Activated naive CD8-positive, alpha-beta T cell treated with anti-CD3 and anti-CD28 coated beads for 36 hours (primary cell): ENCODE results near the gene DPP6. TPM values are rescaled to one million over a fixed set of nuclear protein-coding genes. Genes with fewer than 3 reads are reported as not detected.

Experiments used
- DNase-seq: peaks from one replicate; pipeline ENCODE4 v3.0.0; 2021
- H3K27ac Mint-ChIP-seq: one replicate; pipeline ENCODE4 v1.8.0; 2022; ENCODE audit warnings: mild to moderate bottlenecking, moderate library complexity, mixed read lengths
- H3K27me3 Mint-ChIP-seq: one replicate; pipeline ENCODE4 v1.8.0; 2022; ENCODE audit warnings: mild to moderate bottlenecking, mixed read lengths
- H3K36me3 Mint-ChIP-seq: one replicate; pipeline ENCODE4 v1.8.0; 2021; ENCODE audit warnings: mild to moderate bottlenecking, mixed read lengths
- H3K4me1 Mint-ChIP-seq: one replicate; pipeline ENCODE4 v1.8.0; 2021; ENCODE audit warnings: mixed read lengths
- H3K4me3 Mint-ChIP-seq: one replicate; pipeline ENCODE4 v1.8.0; 2022; ENCODE audit warnings: mild to moderate bottlenecking, moderate library complexity, mixed read lengths
- H3K9me3 Mint-ChIP-seq: one replicate; pipeline ENCODE4 v1.8.0; 2022; ENCODE audit warnings: mixed read lengths
- total RNA-seq, 2 experiments: library from RNA; stranded (reverse); gene quantifications; one replicate each; pipeline ENCODE4 v1.2.3, GENCODE V29; 2021

DPP6 gene
- total RNA-seq, 2 experiments from 2014 or later = not detected

- Mint-ChIP-seq H3K4me3 (no peak overlapping the region), H3K27ac (no peak overlapping the region), H3K27me3 (no peaks in the 10 kb centered on the region), H3K4me1 (no peaks in the 10 kb centered on the region), H3K36me3 (no peaks in the 10 kb centered on the region), H3K9me3 (peaks cover 3% of the 10 kb centered on the region)
- DNase-seq = no peak
Observed at GRCh38 chr7:154347700-154348266, 295.6 kb downstream of the DPP6 start.

GRCh38 chr7:154350892-154351291 lies 298.7 kb downstream of the DPP6 start:
- Mint-ChIP-seq H3K27ac (no peak overlapping the region), H3K9me3 (peaks cover 6% of the 10 kb centered on the region), H3K36me3 (no peaks in the 10 kb centered on the region), H3K4me3 (no peak overlapping the region), H3K4me1 (no peaks in the 10 kb centered on the region), H3K27me3 (no peaks in the 10 kb centered on the region)
- no peak for DNase-seq

DNA sequence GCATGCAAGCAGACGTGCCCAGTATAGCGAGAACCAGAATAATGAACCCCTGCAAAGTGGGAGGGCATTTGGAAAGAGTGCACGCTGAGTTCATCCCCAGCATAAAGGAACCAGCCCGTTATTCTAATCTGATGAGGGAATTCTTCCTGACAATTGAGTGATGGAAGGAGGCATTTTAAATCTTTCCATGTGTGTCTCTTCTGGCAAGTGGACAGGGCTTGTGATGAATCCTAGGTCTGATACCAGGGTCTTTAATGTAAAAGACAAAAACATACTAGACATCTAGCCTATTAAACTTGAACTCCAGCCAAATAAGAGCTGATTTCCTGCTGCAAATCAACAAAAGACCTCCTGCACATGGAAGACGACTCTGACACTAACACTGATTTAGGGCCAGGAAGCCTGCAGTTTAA lies 301.2 kb downstream of the DPP6 start:
- Mint-ChIP-seq H3K4me1 (no peaks in the 10 kb centered on the region), H3K9me3 (peaks cover 6% of the 10 kb centered on the region), H3K36me3 (no peaks in the 10 kb centered on the region), H3K27ac (no peak overlapping the region), H3K27me3 (no peaks in the 10 kb centered on the region), H3K4me3 (no peak overlapping the region)
- DNase-seq = no peak

DNA sequence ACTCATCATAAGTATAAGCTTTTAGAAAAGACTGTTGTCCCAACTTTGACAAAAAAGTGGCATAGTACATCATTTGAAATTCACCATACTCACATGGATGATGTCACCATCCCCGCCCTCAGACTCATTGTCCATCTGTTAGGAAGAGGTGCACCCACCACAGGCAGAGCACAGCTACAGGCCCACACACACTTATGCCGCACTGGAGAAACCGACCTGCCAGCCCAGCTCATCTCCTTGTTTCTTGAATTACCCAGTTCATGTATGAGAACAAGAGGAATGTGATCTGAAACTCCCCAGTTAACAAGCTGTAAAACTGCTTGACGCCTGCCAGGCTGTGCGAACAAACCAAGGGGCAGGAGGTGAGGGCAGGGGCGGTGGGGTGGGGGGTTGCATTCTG lies 312.0 kb downstream of the DPP6 start:
- no peaks in the 10 kb centered on the region for H3K4me1 Mint-ChIP-seq
- DNase-seq = no peak
- no peak overlapping the region for H3K4me3 Mint-ChIP-seq
- no peak overlapping the region for H3K27ac Mint-ChIP-seq
- H3K36me3 Mint-ChIP-seq = no peaks in the 10 kb centered on the region
- H3K27me3 Mint-ChIP-seq = no peaks in the 10 kb centered on the region
- H3K9me3 Mint-ChIP-seq = peaks cover 2% of the 10 kb centered on the region

GRCh38 chr7:154371424-154371823 lies 319.2 kb downstream of the DPP6 start:
- no peak overlapping the region for H3K4me3 Mint-ChIP-seq
- no peak for DNase-seq
- no peaks in the 10 kb centered on the region for H3K9me3 Mint-ChIP-seq
- no peaks in the 10 kb centered on the region for H3K4me1 Mint-ChIP-seq
- H3K27me3 Mint-ChIP-seq = no peaks in the 10 kb centered on the region
- H3K27ac Mint-ChIP-seq = no peak overlapping the region
- H3K36me3 Mint-ChIP-seq = no peaks in the 10 kb centered on the region

DNA sequence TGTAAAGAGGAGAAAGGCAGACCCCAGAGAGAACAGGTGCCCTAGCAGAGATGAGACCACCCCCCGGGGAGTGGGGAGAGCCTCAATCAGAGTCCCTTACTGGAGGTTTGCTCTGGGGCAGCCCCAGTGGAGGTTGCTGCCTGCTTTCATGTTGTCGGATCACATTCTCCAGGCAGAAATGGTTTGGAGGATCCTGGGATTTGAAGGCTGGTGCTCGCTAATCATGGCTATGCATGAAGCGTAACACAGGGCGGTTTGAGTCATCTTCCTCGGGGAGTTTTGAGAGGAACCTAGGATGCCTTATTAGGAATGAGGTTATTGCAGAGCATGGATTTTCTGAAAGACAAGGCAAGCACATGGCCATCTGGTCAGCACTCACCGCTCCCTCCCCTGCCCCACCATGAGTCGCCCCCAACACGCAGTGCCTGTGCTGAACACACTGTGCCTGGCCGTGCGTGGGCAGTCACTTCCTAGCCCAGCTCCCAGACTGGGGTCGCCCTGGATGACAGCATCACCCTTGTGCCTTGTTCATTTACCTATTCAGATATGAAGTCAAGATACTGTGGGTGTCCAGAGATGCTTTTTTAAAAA lies 319.9 kb downstream of the DPP6 start:
- Mint-ChIP-seq H3K4me3 (no peak overlapping the region), H3K9me3 (no peaks in the 10 kb centered on the region), H3K27ac (no peak overlapping the region), H3K36me3 (no peaks in the 10 kb centered on the region), H3K27me3 (no peaks in the 10 kb centered on the region), H3K4me1 (no peaks in the 10 kb centered on the region)
- no peak for DNase-seq

- Mint-ChIP-seq H3K36me3 (no peaks in the 10 kb centered on the region), H3K27ac (no peak overlapping the region), H3K9me3 (no peaks in the 10 kb centered on the region), H3K4me3 (no peak overlapping the region), H3K4me1 (no peaks in the 10 kb centered on the region), H3K27me3 (no peaks in the 10 kb centered on the region)
- DNase-seq = no peak
Observed at GRCh38 chr7:154373956-154374355, 321.8 kb downstream of the DPP6 start.

DNA sequence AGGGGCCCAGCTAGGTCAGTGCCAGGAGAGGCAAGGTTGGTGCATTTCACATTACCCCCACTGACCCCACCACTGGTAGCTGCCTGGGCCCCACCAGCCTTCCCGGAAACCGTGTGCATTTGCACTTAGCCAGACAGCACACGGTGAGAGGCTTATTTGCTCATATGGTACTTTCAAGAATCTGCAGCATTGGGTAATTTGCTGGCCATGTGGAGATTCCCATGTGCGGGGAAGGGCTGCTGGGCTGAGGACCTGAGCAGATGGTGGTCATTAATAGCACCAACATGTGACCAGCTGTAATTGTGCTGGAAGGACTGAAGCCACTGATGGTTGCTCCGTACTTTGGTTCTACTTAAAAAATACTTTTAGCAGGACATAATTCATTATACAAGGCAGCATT lies 323.8 kb downstream of the DPP6 start:
- DNase-seq = no peak
- H3K36me3 Mint-ChIP-seq = no peaks in the 10 kb centered on the region
- H3K4me1 Mint-ChIP-seq = no peaks in the 10 kb centered on the region
- no peaks in the 10 kb centered on the region for H3K27me3 Mint-ChIP-seq
- H3K27ac Mint-ChIP-seq = no peak overlapping the region
- H3K9me3 Mint-ChIP-seq = no peaks in the 10 kb centered on the region
- H3K4me3 Mint-ChIP-seq = no peak overlapping the region

DNA sequence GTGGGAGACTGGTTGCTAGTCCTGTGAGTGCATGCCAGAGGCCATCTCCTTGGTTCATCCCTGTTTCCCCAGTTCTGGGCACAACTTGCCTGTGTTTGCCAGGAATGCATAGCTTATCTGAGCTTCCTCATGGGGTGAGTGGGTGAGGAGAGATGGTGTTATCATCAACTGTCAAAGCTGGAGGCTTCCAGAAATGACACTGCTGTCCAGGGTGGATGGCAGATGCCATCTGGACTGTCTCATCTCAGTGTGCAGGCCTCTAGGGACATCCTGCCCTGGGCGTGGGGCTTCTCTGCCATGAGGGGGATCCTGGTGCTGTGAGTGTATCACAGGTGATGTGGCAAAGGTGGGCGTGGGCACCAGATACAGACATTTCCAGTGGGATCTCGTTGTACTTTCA lies 328.6 kb downstream of the DPP6 start:
- H3K9me3 Mint-ChIP-seq = no peaks in the 10 kb centered on the region
- H3K4me1 Mint-ChIP-seq = no peaks in the 10 kb centered on the region
- H3K36me3 Mint-ChIP-seq = no peaks in the 10 kb centered on the region
- H3K27me3 Mint-ChIP-seq = no peaks in the 10 kb centered on the region
- no peak overlapping the region for H3K27ac Mint-ChIP-seq
- H3K4me3 Mint-ChIP-seq = no peak overlapping the region
- no peak for DNase-seq

GRCh38 chr7:154383045-154383444 lies 330.8 kb downstream of the DPP6 start:
- Mint-ChIP-seq H3K27me3 (no peaks in the 10 kb centered on the region), H3K27ac (no peak overlapping the region), H3K36me3 (no peaks in the 10 kb centered on the region), H3K4me1 (no peaks in the 10 kb centered on the region), H3K9me3 (no peaks in the 10 kb centered on the region), H3K4me3 (no peak overlapping the region)
- DNase-seq = no peak

DNA sequence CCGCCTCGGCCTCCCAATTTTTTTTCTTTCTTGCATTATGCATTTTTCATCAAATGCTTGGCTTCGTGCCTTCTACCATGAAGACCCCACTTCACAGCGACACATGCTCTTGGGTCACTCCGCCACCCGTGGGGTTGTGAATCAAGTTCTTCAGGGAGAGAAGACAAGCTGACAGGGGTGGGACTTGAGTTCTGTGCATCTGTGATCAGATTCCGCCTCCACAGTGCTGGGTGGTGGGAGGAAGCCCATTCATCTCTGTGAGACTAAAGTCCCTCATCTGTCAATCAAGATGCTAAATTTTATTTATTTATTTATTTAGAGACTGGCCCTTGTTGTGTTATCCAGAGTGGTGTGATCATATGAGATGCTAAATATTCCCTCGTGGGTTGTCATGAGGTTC lies 333.0 kb downstream of the DPP6 start:
- no peaks in the 10 kb centered on the region for H3K9me3 Mint-ChIP-seq
- no peaks in the 10 kb centered on the region for H3K4me1 Mint-ChIP-seq
- H3K36me3 Mint-ChIP-seq = no peaks in the 10 kb centered on the region
- H3K27me3 Mint-ChIP-seq = no peaks in the 10 kb centered on the region
- H3K27ac Mint-ChIP-seq = no peak overlapping the region
- H3K4me3 Mint-ChIP-seq = no peak overlapping the region
- no peak for DNase-seq

- H3K4me1 Mint-ChIP-seq = no peaks in the 10 kb centered on the region
- no peaks in the 10 kb centered on the region for H3K9me3 Mint-ChIP-seq
- H3K36me3 Mint-ChIP-seq = no peaks in the 10 kb centered on the region
- no peaks in the 10 kb centered on the region for H3K27me3 Mint-ChIP-seq
- H3K27ac Mint-ChIP-seq = no peak overlapping the region
- H3K4me3 Mint-ChIP-seq = no peak overlapping the region
- DNase-seq = no peak
Observed at GRCh38 chr7:154387252-154387651, 335.1 kb downstream of the DPP6 start.

- no peaks in the 10 kb centered on the region for H3K9me3 Mint-ChIP-seq
- no peak for DNase-seq
- H3K36me3 Mint-ChIP-seq = no peaks in the 10 kb centered on the region
- H3K27ac Mint-ChIP-seq = no peak overlapping the region
- H3K4me1 Mint-ChIP-seq = no peaks in the 10 kb centered on the region
- no peak overlapping the region for H3K4me3 Mint-ChIP-seq
- no peaks in the 10 kb centered on the region for H3K27me3 Mint-ChIP-seq
Observed at GRCh38 chr7:154388412-154388811, 336.2 kb downstream of the DPP6 start.

DNA sequence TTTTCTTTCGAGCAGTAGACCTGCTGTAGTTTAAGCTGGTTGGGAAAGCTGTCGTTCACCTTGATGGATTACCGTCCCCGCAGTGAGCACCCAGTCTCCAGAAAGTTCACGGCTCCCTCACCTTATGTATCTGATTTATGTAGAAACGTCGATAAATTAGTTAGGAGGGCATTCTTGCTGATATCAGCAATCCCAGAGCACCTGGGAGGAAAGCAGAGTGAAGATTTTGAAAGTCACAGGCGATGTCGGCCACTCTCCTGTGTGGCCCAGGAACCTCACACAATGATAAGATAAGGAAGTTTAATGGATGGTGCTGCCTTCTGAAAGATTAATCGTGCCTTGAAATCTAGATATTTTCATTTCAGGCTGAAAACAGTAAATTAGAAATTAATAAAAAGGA lies 336.8 kb downstream of the DPP6 start:
- no peak for DNase-seq

DNA sequence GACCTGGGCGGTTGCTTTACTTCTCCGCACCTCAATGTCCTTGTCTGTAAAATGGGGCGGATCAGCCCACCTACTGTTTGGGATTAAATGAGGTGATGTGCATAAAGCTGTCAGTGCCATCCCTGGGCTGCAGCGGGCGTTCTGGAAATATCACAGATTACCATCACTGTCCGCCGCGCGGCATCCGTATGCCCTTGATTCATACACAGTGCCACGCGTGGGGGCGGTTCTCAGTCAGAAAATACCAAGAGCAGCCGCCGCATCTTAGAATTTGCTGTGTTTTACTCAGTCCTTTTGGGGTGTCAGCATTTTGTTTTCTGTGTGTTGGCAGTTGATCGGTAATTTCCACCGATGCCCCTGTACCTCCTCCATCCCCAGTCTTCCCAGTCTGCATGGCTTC lies 338.8 kb downstream of the DPP6 start:
- no peak overlapping the region for H3K4me3 Mint-ChIP-seq
- H3K9me3 Mint-ChIP-seq = no peaks in the 10 kb centered on the region
- DNase-seq = no peak
- H3K36me3 Mint-ChIP-seq = no peaks in the 10 kb centered on the region
- H3K4me1 Mint-ChIP-seq = no peaks in the 10 kb centered on the region
- no peaks in the 10 kb centered on the region for H3K27me3 Mint-ChIP-seq
- no peak overlapping the region for H3K27ac Mint-ChIP-seq

More for the DNA sequence above, 336.8 kb downstream of the DPP6 start:
- Mint-ChIP-seq H3K36me3 (no peaks in the 10 kb centered on the region), H3K27ac (no peak overlapping the region), H3K27me3 (no peaks in the 10 kb centered on the region), H3K4me1 (no peaks in the 10 kb centered on the region), H3K9me3 (no peaks in the 10 kb centered on the region), H3K4me3 (no peak overlapping the region)

- H3K9me3 Mint-ChIP-seq = no peaks in the 10 kb centered on the region
- H3K4me1 Mint-ChIP-seq = no peaks in the 10 kb centered on the region
- no peak overlapping the region for H3K27ac Mint-ChIP-seq
- peaks cover 4% of the 10 kb centered on the region for H3K27me3 Mint-ChIP-seq
- DNase-seq = no peak
- H3K36me3 Mint-ChIP-seq = no peaks in the 10 kb centered on the region
- H3K4me3 Mint-ChIP-seq = no peak overlapping the region
Observed at GRCh38 chr7:154394804-154395203, 342.6 kb downstream of the DPP6 start.
